ENCODE measurements around the gene SELENOP. TPM values are rescaled to one million over a fixed set of nuclear protein-coding genes. Genes with fewer than 3 reads are reported as not detected.

SELENOP gene
- total and polyA plus RNA-seq, 9 donors: 339 to 764 (median 590) TPM

DNA sequence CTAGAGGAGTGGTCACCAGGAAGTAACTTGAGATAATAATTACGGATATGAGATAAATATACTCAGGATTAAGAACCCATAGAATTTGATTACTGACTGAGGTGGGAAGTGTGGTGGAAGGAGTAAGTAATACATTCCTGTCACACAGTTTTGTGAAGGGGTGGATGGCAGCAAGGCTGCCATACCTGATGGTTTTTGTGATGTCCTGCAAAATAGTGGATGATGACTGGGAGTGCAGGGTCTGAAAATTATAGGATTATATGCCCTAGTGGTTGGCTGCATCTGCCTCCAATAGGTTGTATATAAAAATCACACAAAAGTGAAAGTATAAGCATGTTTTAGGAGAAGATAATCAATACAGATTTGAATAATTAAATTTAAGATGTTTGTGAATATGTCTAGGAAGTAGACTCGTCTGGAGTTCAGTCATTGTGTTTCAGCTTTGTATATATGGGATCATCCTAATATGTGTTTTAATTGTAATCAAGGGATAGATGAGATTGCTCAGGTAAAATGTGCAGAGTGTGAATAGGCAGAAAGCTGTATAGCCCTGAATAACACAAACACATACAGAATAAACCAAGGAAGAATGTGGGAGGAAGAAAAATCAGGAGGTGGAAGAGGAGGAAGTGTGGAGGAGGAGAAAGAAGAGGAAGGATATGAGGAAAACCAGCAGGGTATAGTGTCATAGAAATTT lies 5.5 kb downstream of the SELENOP start:
- no peak for DNase-seq
- no peak overlapping the region for H3K4me3 ChIP-seq
- H3K4me1 ChIP-seq (ENCODE audit: insufficient read depth): peaks cover 2% of the 10 kb centered on the region
- H3K27me3 ChIP-seq: no peaks in the 10 kb centered on the region
- intact Hi-C loops (cut with DNase I): loop anchor here in 2 of 4 donors (10.0 kb wide), 2 partner anchors 79 to 89 kb away; no protein-coding TSS in a partner anchor
- no peaks in the 10 kb centered on the region for H3K36me3 ChIP-seq
- no peaks in the 10 kb centered on the region for H3K9me3 ChIP-seq
- WGBS, 3 donors: 64 to 73% (median 69%) methylated on average over 2 of the region's 2 CpGs
- H3K27ac ChIP-seq: no peak overlapping the region
- TF ChIP-seq POLR2A (IDR thresholded peaks at IDR 0.05) (no peak), EP300 (IDR thresholded peaks at IDR 0.05) (no peak)
- TF ChIP-seq, protein P1, sequence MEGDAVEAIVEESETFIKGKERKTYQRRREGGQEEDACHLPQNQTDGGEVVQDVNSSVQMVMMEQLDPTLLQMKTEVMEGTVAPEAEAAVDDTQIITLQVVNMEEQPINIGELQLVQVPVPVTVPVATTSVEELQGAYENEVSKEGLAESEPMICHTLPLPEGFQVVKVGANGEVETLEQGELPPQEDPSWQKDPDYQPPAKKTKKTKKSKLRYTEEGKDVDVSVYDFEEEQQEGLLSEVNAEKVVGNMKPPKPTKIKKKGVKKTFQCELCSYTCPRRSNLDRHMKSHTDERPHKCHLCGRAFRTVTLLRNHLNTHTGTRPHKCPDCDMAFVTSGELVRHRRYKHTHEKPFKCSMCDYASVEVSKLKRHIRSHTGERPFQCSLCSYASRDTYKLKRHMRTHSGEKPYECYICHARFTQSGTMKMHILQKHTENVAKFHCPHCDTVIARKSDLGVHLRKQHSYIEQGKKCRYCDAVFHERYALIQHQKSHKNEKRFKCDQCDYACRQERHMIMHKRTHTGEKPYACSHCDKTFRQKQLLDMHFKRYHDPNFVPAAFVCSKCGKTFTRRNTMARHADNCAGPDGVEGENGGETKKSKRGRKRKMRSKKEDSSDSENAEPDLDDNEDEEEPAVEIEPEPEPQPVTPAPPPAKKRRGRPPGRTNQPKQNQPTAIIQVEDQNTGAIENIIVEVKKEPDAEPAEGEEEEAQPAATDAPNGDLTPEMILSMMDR (IDR thresholded peaks at IDR 0.05): no peak

DNA sequence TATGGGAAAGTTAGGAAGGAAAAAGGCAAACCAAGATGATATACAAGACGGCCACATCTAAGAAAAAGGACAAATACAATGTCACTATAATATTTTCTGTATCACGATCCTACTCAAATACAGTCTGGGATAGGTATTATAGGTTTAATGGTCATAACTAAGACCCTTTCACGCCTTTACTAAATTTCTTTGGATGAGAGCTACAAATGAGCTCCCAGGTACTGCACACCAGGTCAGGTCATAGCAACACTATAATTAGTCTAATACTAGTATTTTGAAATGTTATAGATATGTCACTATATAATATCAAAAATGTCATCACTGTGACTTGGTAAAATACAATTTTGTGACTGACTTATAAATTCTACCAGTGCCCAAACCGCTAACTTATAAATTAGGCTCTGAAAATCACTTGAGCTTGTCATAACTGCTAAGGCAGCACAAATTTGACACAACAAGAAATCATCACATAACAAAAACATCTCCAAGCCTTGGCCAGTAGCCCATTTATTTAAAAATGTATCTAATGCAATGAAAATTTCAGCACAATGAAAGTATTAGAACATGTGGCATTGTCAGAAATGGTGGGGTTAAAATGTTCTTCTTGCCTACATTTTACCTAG lies 6.9 kb downstream of the SELENOP start:
- Histone ChIP-seq H3K36me3 (no peaks in the 10 kb centered on the region), H3K4me1 (ENCODE audit: insufficient read depth) (peaks cover 2% of the 10 kb centered on the region), H3K4me3 (no peak overlapping the region), H3K27me3 (no peaks in the 10 kb centered on the region), H3K27ac (no peak overlapping the region), H3K9me3 (no peaks in the 10 kb centered on the region)
- intact Hi-C loops (cut with DNase I): loop anchor here in 2 of 4 donors (10.0 kb wide), 2 partner anchors 80 to 90 kb away; no protein-coding TSS in a partner anchor
- TF ChIP-seq, protein P1 (IDR thresholded peaks at IDR 0.05): no peak
- no peak for TF ChIP-seq POLR2A (IDR thresholded peaks at IDR 0.05)
- TF ChIP-seq EP300 (IDR thresholded peaks at IDR 0.05): no peak
- no peak for DNase-seq
- WGBS, 3 donors: 96 to 98% (median 97%) methylated on average over 4 of the region's 4 CpGs

DNA sequence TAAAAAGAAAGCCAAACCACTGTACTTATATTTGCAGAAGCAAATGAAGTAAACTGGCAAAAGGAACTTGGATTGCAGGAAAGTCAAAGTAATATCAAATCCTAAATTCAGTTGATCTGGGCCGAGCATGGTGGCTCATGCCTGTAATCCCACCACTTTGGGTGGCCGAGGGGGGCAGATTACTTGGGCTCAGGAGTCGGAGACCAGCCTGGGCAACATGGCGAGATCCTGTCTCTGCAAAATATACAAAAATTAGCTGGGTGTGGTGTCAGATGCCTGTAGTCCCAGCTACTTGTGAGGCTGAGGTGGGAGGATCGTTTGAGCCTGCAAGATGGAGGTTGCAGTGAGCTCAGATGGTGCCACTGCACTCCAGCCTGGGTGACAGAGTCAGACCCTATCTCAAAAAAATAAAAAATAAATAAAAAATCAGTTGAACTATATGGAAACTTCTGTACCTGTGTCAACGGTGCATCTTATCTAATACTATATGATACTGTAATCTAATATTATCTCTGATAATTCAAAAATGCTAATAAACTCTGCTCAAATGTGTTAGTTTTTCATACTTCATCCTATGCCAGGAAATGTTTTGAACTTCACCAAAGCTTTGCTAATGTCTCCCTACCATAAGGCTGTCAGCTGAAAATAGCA lies 10.1 kb downstream of the SELENOP start:
- intact Hi-C loops (cut with DNase I): loop anchor here in 2 of 4 donors (10.0 kb wide), 2 partner anchors 83 to 93 kb away; no protein-coding TSS in a partner anchor
- H3K9me3 ChIP-seq: no peaks in the 10 kb centered on the region
- TF ChIP-seq POLR2A (IDR thresholded peaks at IDR 0.05) (no peak), EP300 (IDR thresholded peaks at IDR 0.05) (no peak)
- TF ChIP-seq, protein P1 (IDR thresholded peaks at IDR 0.05): no peak
- H3K27ac ChIP-seq: no peak overlapping the region
- DNase-seq: no peak
- no peak overlapping the region for H3K4me3 ChIP-seq
- H3K27me3 ChIP-seq: no peaks in the 10 kb centered on the region
- WGBS, 3 donors: 92 to 94% (median 93%) methylated on average over 6 of the region's 6 CpGs
- H3K36me3 ChIP-seq: no peaks in the 10 kb centered on the region
- no peaks in the 10 kb centered on the region for H3K4me1 ChIP-seq (ENCODE audit: insufficient read depth)

DNA sequence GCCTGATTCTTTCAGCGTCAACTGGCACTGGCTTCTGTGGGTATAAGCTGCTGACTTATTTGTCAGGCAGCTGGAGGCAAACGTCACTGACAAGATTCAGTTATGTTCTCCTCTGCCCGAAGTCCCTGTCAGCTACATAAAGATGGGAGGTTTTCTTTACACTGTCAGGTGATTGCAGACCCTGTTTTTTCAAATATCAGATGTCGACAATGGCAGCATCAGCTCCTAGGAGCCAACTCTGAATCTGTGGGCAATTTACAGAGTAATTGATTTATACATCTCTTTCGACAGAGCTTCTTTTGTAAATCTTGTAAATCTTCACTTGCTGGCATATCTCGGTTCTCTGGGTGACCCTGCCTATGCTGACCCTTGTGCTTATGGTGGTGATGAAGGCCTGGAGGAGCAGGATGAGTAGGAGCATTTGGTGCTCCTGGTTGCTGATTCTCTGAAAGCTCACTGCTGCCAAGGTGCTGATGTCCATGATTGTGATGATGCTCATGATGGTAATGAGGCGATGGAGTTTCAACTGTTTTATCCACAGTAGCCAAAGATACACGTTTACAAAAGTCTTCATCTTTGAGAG lies 10.9 kb downstream of the SELENOP start:
- no peaks in the 10 kb centered on the region for H3K9me3 ChIP-seq
- H3K4me3 ChIP-seq: no peak overlapping the region
- intact Hi-C loops (cut with DNase I): loop anchor here in 2 of 4 donors (10.0 kb wide), 2 partner anchors 84 to 94 kb away; no protein-coding TSS in a partner anchor
- 66 to 71% (median 68%) methylated on average over 8 of the region's 8 CpGs for WGBS, 3 donors
- no peak for TF ChIP-seq EP300 (IDR thresholded peaks at IDR 0.05)
- TF ChIP-seq, protein P1 (IDR thresholded peaks at IDR 0.05): no peak
- TF ChIP-seq POLR2A (IDR thresholded peaks at IDR 0.05): no peak
- H3K27me3 ChIP-seq: no peaks in the 10 kb centered on the region
- no peaks in the 10 kb centered on the region for H3K36me3 ChIP-seq
- DNase-seq: no peak
- H3K27ac ChIP-seq: no peak overlapping the region
- H3K4me1 ChIP-seq (ENCODE audit: insufficient read depth): no peaks in the 10 kb centered on the region

All from ovary (tissue), 9 donors.